GM19468 (cell line): ENCODE data around the gene ITPRID2.

Experiments used
- ATAC-seq: cut with Tn5 transposase; IDR thresholded peaks from one replicate; pipeline ENCODE4 v1.9.1; 2021; ENCODE audit warnings: mild to moderate bottlenecking, moderate library complexity, moderate number of reproducible peaks; ENCODE audit not compliant: unreplicated experiment; ENCODE audit errors: extremely low read depth

The ITPRID2 gene

GRCh38 chr2:181891258-181891965 lies at the start of gene ITPRID2:
Gene ITPRID2, plus strand, starts transcription at chr2:181891730. Its CDS starts 337 bp downstream, at chr2:181892067.
- ATAC-seq: peak; percentile 79

GRCh38 chr2:181844551-181845290 lies 46.8 kb upstream of the ITPRID2 start:
- ATAC-seq: no peak

GRCh38 chr2:181846399-181847197 lies 44.9 kb upstream of the ITPRID2 start:
- ATAC-seq: no peak

- ATAC-seq: no peak
These were observed 44.4 kb upstream of the ITPRID2 start for GRCh38 chr2:181847198-181847556.

- ATAC-seq: no peak
These were observed 43.8 kb upstream of the ITPRID2 start for GRCh38 chr2:181847702-181848101.

- ATAC-seq: no peak
These were observed 43.2 kb upstream of the ITPRID2 start for GRCh38 chr2:181848261-181848886.

- no peak for ATAC-seq
These were observed 41.9 kb upstream of the ITPRID2 start for GRCh38 chr2:181849601-181850000.

GRCh38 chr2:181850936-181851560 lies 40.5 kb upstream of the ITPRID2 start:
- peak; percentile 50 for ATAC-seq

- ATAC-seq: no peak
These were observed 39.8 kb upstream of the ITPRID2 start for GRCh38 chr2:181851726-181852125.

GRCh38 chr2:181853696-181854095 lies 37.8 kb upstream of the ITPRID2 start:
- ATAC-seq: no peak

- no peak for ATAC-seq
These were observed 34.0 kb upstream of the ITPRID2 start for GRCh38 chr2:181857483-181857882.

GRCh38 chr2:181858600-181858999 lies 32.9 kb upstream of the ITPRID2 start:
- no peak for ATAC-seq

GRCh38 chr2:181859123-181859522 lies 32.4 kb upstream of the ITPRID2 start:
- no peak for ATAC-seq

- ATAC-seq: no peak
These were observed 31.7 kb upstream of the ITPRID2 start for GRCh38 chr2:181859803-181860202.

- ATAC-seq: no peak
These were observed 30.2 kb upstream of the ITPRID2 start for GRCh38 chr2:181861379-181861778.

GRCh38 chr2:181862583-181863281 lies 28.8 kb upstream of the ITPRID2 start:
- ATAC-seq: no peak

- ATAC-seq: no peak
These were observed 19.4 kb upstream of the ITPRID2 start for GRCh38 chr2:181872178-181872577.

GRCh38 chr2:181876614-181877063 lies 14.9 kb upstream of the ITPRID2 start:
- ATAC-seq: no peak

GRCh38 chr2:181877181-181877664 lies 14.3 kb upstream of the ITPRID2 start:
- no peak for ATAC-seq
